ENCODE results near the gene CFAP73. TPM values are rescaled to one million over a fixed set of nuclear protein-coding genes. Genes with fewer than 3 reads are reported as not detected.
"Not testable (repeated sequence)": the region's sequence is repeated elsewhere in the genome, so short reads cannot be mapped to it uniquely, and the experiment has no call there.

The CFAP73 gene
- total RNA-seq, 2 donors from 2014 or later: not detected

DNA sequence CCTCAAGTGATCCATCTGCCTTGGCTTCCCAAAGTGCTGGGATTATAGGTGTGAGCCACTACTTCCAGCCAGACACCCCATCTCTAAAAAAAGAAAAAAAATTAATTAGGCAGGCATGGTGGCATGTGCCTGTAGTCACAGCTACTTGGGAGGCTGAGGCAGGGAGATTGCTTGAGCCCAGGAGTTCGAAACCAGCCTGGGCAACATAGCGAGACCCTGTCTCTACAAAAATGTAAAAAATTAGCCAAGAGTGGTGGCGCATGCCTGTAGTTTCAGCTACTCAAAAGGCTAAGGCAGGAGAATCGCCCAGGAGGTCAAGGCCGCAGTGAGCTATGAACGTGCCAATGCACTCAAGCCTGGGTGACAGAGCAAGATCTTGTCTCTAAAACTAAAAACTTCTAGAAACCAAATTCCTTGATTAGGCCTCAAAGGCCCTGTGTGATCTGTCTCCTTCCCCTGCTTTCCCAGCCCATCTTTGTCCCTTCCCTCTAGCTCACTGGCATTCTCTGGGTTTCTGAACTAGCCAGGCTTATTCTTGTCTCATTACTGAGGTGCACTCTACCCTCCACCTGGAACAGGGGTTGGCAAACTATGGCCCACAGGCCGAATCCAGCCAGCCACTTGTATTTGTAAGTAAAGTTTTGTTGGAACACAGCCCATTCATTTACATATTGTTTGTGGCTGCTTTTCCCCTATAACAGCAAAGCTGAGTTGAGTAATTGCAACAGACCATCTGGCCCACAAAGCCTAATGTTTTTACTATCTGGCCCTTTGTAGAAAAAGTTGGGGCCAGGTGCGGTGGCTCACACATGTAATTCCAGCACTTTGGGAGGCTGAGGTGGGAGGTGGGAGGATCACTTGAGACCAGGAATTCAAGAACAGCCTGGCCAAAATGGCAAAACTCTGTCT, 54.6 kb downstream of the CFAP73 start:
- H3K4me3 ChIP-seq: no peak overlapping the region
- H3K27me3 ChIP-seq (replicated peaks; ENCODE audit: insufficient read depth): no peaks in the 10 kb centered on the region
- TF ChIP-seq, protein P1, sequence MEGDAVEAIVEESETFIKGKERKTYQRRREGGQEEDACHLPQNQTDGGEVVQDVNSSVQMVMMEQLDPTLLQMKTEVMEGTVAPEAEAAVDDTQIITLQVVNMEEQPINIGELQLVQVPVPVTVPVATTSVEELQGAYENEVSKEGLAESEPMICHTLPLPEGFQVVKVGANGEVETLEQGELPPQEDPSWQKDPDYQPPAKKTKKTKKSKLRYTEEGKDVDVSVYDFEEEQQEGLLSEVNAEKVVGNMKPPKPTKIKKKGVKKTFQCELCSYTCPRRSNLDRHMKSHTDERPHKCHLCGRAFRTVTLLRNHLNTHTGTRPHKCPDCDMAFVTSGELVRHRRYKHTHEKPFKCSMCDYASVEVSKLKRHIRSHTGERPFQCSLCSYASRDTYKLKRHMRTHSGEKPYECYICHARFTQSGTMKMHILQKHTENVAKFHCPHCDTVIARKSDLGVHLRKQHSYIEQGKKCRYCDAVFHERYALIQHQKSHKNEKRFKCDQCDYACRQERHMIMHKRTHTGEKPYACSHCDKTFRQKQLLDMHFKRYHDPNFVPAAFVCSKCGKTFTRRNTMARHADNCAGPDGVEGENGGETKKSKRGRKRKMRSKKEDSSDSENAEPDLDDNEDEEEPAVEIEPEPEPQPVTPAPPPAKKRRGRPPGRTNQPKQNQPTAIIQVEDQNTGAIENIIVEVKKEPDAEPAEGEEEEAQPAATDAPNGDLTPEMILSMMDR (IDR thresholded peaks at IDR 0.05): no peak
- H3K27ac ChIP-seq: no peak overlapping the region
- no peaks in the 10 kb centered on the region for H3K36me3 ChIP-seq
- H3K4me1 ChIP-seq (ENCODE audit: control insufficient read depth in 1 of 2, low read depth in 2 of 2): peaks cover 5 to 24% of the 10 kb centered on the region in 2 donors
- no peak for ATAC-seq (ENCODE audit: insufficient number of reproducible peaks, low FRiP score, low read depth)
- DNase-seq (ENCODE audit: low spot score): no peak
- H3K9me3 ChIP-seq: no peaks in the 10 kb centered on the region

DNA sequence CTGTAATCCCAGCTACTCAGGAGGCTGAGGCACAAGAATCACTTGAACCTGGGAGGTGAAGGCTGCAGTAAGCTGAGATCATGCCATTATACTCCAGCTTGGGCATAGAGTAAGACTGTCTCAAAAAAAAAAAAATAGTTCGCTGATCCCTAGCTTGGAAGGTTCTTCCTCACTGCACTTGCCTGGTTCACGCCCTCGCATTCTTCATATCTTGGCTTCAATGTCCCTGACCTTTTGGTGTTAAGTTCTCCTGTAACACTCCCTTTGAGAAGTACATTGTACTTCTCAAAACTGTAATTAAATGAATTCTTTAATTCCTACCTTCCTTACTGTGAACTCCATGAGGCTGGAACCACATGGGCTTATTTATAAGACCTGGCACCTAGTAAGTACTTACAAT, 55.3 kb downstream of the CFAP73 start:
- ATAC-seq (ENCODE audit: insufficient number of reproducible peaks, low FRiP score, low read depth) (no peak), DNase-seq (ENCODE audit: low spot score) (no peak)
- TF ChIP-seq, protein P1 (IDR thresholded peaks at IDR 0.05): no peak
- Histone ChIP-seq H3K27ac (no peak overlapping the region), H3K36me3 (no peaks in the 10 kb centered on the region), H3K4me3 (no peak overlapping the region), H3K4me1 (ENCODE audit: control insufficient read depth in 1 of 2, low read depth in 2 of 2) (peaks cover 5 to 28% of the 10 kb centered on the region in 2 donors), H3K9me3 (no peaks in the 10 kb centered on the region), H3K27me3 (replicated peaks; ENCODE audit: insufficient read depth) (no peaks in the 10 kb centered on the region)

DNA sequence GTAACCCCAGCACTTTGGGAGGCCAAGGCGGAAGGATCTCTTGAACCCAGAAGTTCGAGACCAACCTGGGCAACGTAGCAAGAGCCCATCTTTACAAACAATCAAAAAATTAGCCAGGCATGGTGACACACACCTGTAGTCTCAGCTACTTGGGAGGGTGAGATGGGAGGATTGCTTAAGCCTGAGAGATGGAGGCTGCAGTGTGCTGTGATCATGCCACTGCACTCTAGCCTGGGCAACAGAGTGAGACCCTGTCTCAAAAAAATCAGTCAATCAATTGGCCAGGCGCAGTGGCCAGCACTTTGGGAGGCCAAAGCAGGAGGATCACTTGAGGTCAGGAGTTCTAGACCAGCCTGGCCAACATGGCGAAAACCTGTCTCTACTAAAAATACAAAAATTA, 57.3 kb downstream of the CFAP73 start:
- not testable (repeated sequence) for H3K36me3 ChIP-seq; H3K27me3 ChIP-seq (replicated peaks; ENCODE audit: insufficient read depth); DNase-seq (ENCODE audit: low spot score); ATAC-seq (ENCODE audit: insufficient number of reproducible peaks, low FRiP score, low read depth); H3K9me3 ChIP-seq; H3K4me3 ChIP-seq
- peak overlapping the region in 1 of 2 donors; percentile 40 for H3K27ac ChIP-seq
- H3K4me1 ChIP-seq (ENCODE audit: control insufficient read depth in 1 of 2, low read depth in 2 of 2): peaks cover 5 to 28% of the 10 kb centered on the region in 2 donors

DNA sequence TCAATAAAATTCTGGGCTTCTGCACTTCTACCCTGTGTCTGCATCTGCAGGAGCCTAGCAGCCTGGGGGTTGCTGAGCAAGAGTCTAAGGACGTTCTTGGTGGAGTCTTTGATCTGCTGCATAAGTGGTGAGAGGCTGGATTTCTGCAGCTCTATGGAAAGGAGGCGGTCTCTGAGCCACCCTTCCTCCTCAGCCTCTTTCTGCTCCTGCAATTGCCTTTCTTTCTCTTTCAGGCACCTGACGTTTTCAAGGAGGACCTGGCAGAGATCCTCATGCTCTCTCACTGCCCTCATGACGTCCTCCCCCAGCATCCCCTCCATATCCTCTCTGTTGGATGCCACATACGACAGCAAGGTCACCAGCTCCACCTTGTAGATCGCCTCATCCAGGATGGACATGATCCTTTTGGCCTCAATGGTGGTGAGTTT, 58.1 kb downstream of the CFAP73 start:
- H3K27me3 ChIP-seq (replicated peaks; ENCODE audit: insufficient read depth): no peaks in the 10 kb centered on the region
- no peaks in the 10 kb centered on the region for H3K36me3 ChIP-seq
- H3K27ac ChIP-seq: peak overlapping the region; percentile 50 to 59
- H3K4me3 ChIP-seq: no peak overlapping the region
- ATAC-seq (ENCODE audit: insufficient number of reproducible peaks, low FRiP score, low read depth) (no peak), DNase-seq (ENCODE audit: low spot score) (no peak)
- TF ChIP-seq, protein P1 (IDR thresholded peaks at IDR 0.05): no peak
- H3K9me3 ChIP-seq: no peaks in the 10 kb centered on the region
- H3K4me1 ChIP-seq (ENCODE audit: control insufficient read depth in 1 of 2, low read depth in 2 of 2): peaks cover 5 to 28% of the 10 kb centered on the region in 2 donors

DNA sequence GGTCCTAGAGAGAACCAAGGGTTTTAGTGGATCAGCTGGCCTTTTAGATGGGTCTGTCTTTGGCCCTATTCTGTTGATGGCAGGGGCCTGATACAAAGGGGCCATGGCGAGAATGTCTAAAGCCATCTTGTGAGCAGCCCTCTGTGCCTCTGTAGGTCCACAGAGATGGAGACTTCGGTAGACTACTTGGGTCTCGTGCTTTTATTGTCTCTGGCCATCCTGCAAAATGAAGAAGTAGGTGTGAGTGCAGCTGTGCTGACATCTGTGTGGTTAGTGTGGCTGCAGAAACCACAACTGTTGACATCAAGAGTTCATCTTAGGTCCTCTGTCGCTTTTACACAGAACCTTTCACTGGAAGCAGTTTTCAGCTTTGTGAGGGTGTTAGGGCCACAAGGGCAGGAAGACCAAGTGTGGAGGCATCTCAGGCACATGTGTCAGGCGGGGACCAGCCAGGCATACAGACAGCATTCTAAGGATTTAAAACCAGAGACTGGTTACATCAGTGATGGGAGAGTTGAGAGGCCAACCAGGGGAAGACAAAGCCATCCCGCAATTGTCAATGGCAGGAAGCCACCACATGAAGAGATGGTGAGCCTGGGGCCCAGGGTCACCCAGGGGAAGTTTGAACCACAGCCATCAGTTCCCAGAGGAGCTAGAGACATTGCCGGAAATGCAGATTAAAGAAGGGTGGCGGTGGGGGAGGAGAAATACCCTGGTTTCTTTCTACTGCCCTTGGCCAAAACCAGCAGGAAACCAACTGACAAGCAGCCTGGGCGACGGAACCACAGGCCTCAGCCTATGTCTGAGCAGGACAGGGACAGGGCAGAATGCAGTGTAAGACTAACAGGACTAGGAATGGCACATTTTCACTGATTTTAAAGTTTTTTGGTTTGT, 58.8 kb downstream of the CFAP73 start:
- TF ChIP-seq, protein P1 (IDR thresholded peaks at IDR 0.05): no peak
- Histone ChIP-seq H3K36me3 (no peaks in the 10 kb centered on the region), H3K27ac (peak overlapping the region; percentile 50 to 59), H3K4me3 (no peak overlapping the region), H3K27me3 (replicated peaks; ENCODE audit: insufficient read depth) (no peaks in the 10 kb centered on the region), H3K4me1 (ENCODE audit: control insufficient read depth in 1 of 2, low read depth in 2 of 2) (peaks cover 5 to 28% of the 10 kb centered on the region in 2 donors), H3K9me3 (no peaks in the 10 kb centered on the region)
- no peak for ATAC-seq (ENCODE audit: insufficient number of reproducible peaks, low FRiP score, low read depth)
- no peak for DNase-seq (ENCODE audit: low spot score)

Other genes starting within 250 kb of the CFAP73 start
- gene OAS1, start 242.8 kb upstream of the CFAP73 start, total RNA-seq: 10 to 100 TPM in 1 of 2 donors, 1 to 10 TPM in 1; 9.4 to 15.3 TPM
- 10 to 100 TPM; 11.9 to 13.7 TPM for gene OAS3, start 211.2 kb upstream of the CFAP73 start, total RNA-seq
- 10 to 100 TPM; 11.9 to 21.2 TPM for gene OAS2, start 171.2 kb upstream of the CFAP73 start, total RNA-seq
- 1 to 10 TPM in 1 of 2 donors, under 1 TPM in 1; 0.41 to 1.3 TPM for gene DTX1, start 93.0 kb upstream of the CFAP73 start, total RNA-seq
- gene RASAL1, start 14.0 kb upstream of the CFAP73 start, total RNA-seq: 1 to 10 TPM in 1 of 2 donors, not detected in 1; 2.0 TPM
- 10 to 100 TPM; 27.3 to 84.2 TPM for gene DDX54, start 35.8 kb downstream of the CFAP73 start, total RNA-seq
- 10 to 100 TPM; 12.2 to 26.9 TPM for gene RITA1, start 36.0 kb downstream of the CFAP73 start, total RNA-seq
- gene TPCN1, start 71.7 kb downstream of the CFAP73 start, total RNA-seq: 10 to 100 TPM; 84.1 to 93.5 TPM
- 10 to 100 TPM; 41.7 to 85.1 TPM for gene SLC8B1, start 185.4 kb downstream of the CFAP73 start, total RNA-seq
- gene PLBD2, start 208.9 kb downstream of the CFAP73 start, total RNA-seq: 100 to 1,000 TPM in 1 of 2 donors, 10 to 100 TPM in 1; 54.1 to 104 TPM

All from thoracic aorta (tissue), 2 donors.